ENCODE measurements around the gene ARHGAP26.

The ARHGAP26 gene

GRCh38 chr5:143014017-143014651 is 244.0 kb downstream of the ARHGAP26 start:
- peak; percentile 24 for DNase-seq (ENCODE audit: low spot score)

GRCh38 chr5:143016777-143017516 is 246.8 kb downstream of the ARHGAP26 start:
- peak; percentile 48 for DNase-seq (ENCODE audit: low spot score)

GRCh38 chr5:143017541-143017940 is 247.4 kb downstream of the ARHGAP26 start:
- DNase-seq (ENCODE audit: low spot score) = no peak

GRCh38 chr5:143017992-143018391 is 247.8 kb downstream of the ARHGAP26 start:
- DNase-seq (ENCODE audit: low spot score) = no peak

GRCh38 chr5:143019157-143019556 is 249.0 kb downstream of the ARHGAP26 start:
- DNase-seq (ENCODE audit: low spot score) = no peak

- peak; percentile 69 for DNase-seq (ENCODE audit: low spot score)
Measured at GRCh38 chr5:143019614-143020515, 249.7 kb downstream of the ARHGAP26 start.

GRCh38 chr5:143021595-143021994 is 251.4 kb downstream of the ARHGAP26 start:
- no peak for DNase-seq (ENCODE audit: low spot score)

GRCh38 chr5:143023411-143024096 is 253.4 kb downstream of the ARHGAP26 start:
- peak; percentile 81 for DNase-seq (ENCODE audit: low spot score)

- DNase-seq (ENCODE audit: low spot score) = no peak
Measured at GRCh38 chr5:143024228-143024920, 254.2 kb downstream of the ARHGAP26 start.

- no peak for DNase-seq (ENCODE audit: low spot score)
Measured at GRCh38 chr5:143025376-143025775, 255.2 kb downstream of the ARHGAP26 start.

GRCh38 chr5:143025971-143026370 is 255.8 kb downstream of the ARHGAP26 start:
- DNase-seq (ENCODE audit: low spot score) = no peak

GRCh38 chr5:143026380-143026779 is 256.2 kb downstream of the ARHGAP26 start:
- no peak for DNase-seq (ENCODE audit: low spot score)

- DNase-seq (ENCODE audit: low spot score) = no peak
Measured at GRCh38 chr5:143029293-143029692, 259.1 kb downstream of the ARHGAP26 start.

GRCh38 chr5:143030349-143030748 is 260.2 kb downstream of the ARHGAP26 start:
- peak; percentile 42 for DNase-seq (ENCODE audit: low spot score)

GRCh38 chr5:143031781-143032580 is 261.8 kb downstream of the ARHGAP26 start:
- DNase-seq (ENCODE audit: low spot score) = no peak

- DNase-seq (ENCODE audit: low spot score) = no peak
Measured at GRCh38 chr5:143032581-143032836, 262.3 kb downstream of the ARHGAP26 start.

- DNase-seq (ENCODE audit: low spot score) = no peak
Measured at GRCh38 chr5:143033535-143034250, 263.5 kb downstream of the ARHGAP26 start.

GRCh38 chr5:143036146-143036927 is 266.2 kb downstream of the ARHGAP26 start:
- peak; percentile 43 for DNase-seq (ENCODE audit: low spot score)

GRCh38 chr5:143037071-143037470 is 266.9 kb downstream of the ARHGAP26 start:
- no peak for DNase-seq (ENCODE audit: low spot score)

Data from activated CD4-positive, alpha-beta T cell treated with anti-CD3 and anti-CD28 coated beads, Interleukin-2, Interleukin-4, amounts not matched to agents 100 ng/mL and 50 ng/mL, durations not matched to agents 16 hours and 8 hours (primary cell).